SK-N-SH treated with all-trans-retinoic acid at 6 μM for 48 hours (cell line): ENCODE results near the gene LIMK2.
A peak's percentile ranks its signal among the peaks of the same experiment; 100 is the strongest.

Experiments
- ATAC-seq: fragments of 200-7000 bp; cut with Tn5 transposase; 3 replicates; pipeline ENCODE4 v1.9.1; 2020; ENCODE audit warnings: mild to moderate bottlenecking, moderate library complexity
- ARNTL ChIP-seq: fragments of 450-650 bp; formaldehyde crosslinking; IDR thresholded peaks from 2 replicates; pipeline ENCODE4 v1.5.0; 2020; ENCODE audit warnings: low read depth, mild to moderate bottlenecking, moderate library complexity, borderline replicate concordance
- BACH2 ChIP-seq: fragments of 250-450 bp; sonication (Bioruptor Pico); IDR thresholded peaks from 2 replicates; pipeline ENCODE4 v1.9.0; 2021; ENCODE audit warnings: mild to moderate bottlenecking, borderline replicate concordance
- CSRNP3 ChIP-seq: fragments of 250-450 bp; sonication (Bioruptor Pico); IDR thresholded peaks from 2 replicates; pipeline ENCODE4 v1.5.1; 2021; ENCODE audit warnings: mild to moderate bottlenecking, moderate library complexity
- GLIS3 ChIP-seq: fragments of 250-450 bp; sonication (Bioruptor Pico); IDR thresholded peaks from 2 replicates; pipeline ENCODE4 v1.5.0; 2020; ENCODE audit warnings: mild to moderate bottlenecking, moderate library complexity
- ISL1 ChIP-seq: fragments of 250-450 bp; sonication (Bioruptor Pico); IDR thresholded peaks from 2 replicates; pipeline ENCODE4 v2.1.2; 2022; ENCODE audit warnings: mild to moderate bottlenecking, moderate library complexity
- OSR1 ChIP-seq: fragments of 250-450 bp; sonication (Bioruptor Pico); IDR thresholded peaks from 2 replicates; pipeline ENCODE4 v1.8.0; 2022; ENCODE audit warnings: moderate library complexity, mild to moderate bottlenecking, inconsistent platforms
- PATZ1 ChIP-seq: fragments of 250-450 bp; sonication (Bioruptor Pico); IDR thresholded peaks from 2 replicates; pipeline ENCODE4 v1.8.0; 2020; ENCODE audit warnings: mild to moderate bottlenecking, moderate library complexity, borderline replicate concordance
- POU6F1 ChIP-seq: fragments of 250-450 bp; sonication (Bioruptor Pico); IDR thresholded peaks from 2 replicates; pipeline ENCODE4 v1.8.0; 2021; ENCODE audit warnings: low read depth, mild to moderate bottlenecking, moderate library complexity, borderline replicate concordance
- PPARA ChIP-seq: fragments of 250-450 bp; sonication (Bioruptor Pico); IDR thresholded peaks from 2 replicates; pipeline ENCODE4 v1.5.0; 2020; ENCODE audit warnings: mild to moderate bottlenecking, borderline replicate concordance
- RARB ChIP-seq: fragments of 250-450 bp; sonication (Bioruptor Pico); IDR thresholded peaks from 2 replicates; pipeline ENCODE4 v1.8.0; 2021; ENCODE audit warnings: mild to moderate bottlenecking, moderate library complexity
- SNAI2 ChIP-seq: fragments of 250-450 bp; sonication (Bioruptor Pico); IDR thresholded peaks from 2 replicates; pipeline ENCODE4 v1.5.0; 2020; ENCODE audit warnings: mild to moderate bottlenecking, moderate library complexity
- TCF4 ChIP-seq: fragments of 250-450 bp; sonication (Bioruptor Pico); IDR thresholded peaks from 2 replicates; pipeline ENCODE4 v1.8.0; 2021; ENCODE audit warnings: mild to moderate bottlenecking, moderate library complexity, borderline replicate concordance
- TOX ChIP-seq: fragments of 250-450 bp; sonication (Bioruptor Pico); IDR thresholded peaks from 2 replicates; pipeline ENCODE4 v1.8.0; 2021; ENCODE audit warnings: mild to moderate bottlenecking, moderate library complexity, borderline replicate concordance
- TSHZ2 ChIP-seq: fragments of 250-450 bp; sonication (Bioruptor Pico); IDR thresholded peaks from 2 replicates; pipeline ENCODE4 v1.5.0; 2020; ENCODE audit warnings: mild to moderate bottlenecking, moderate library complexity
- ZC3H10 ChIP-seq: fragments of 250-450 bp; sonication (Bioruptor Pico); IDR thresholded peaks from 2 replicates; pipeline ENCODE4 v1.5.1; 2021; ENCODE audit warnings: mild to moderate bottlenecking, moderate library complexity
- ZFP3 ChIP-seq: fragments of 250-450 bp; sonication (Bioruptor Pico); IDR thresholded peaks from 2 replicates; pipeline ENCODE4 v1.5.0; 2020; ENCODE audit warnings: mild to moderate bottlenecking, moderate library complexity
- ZNF565 ChIP-seq: fragments of 450-650 bp; formaldehyde crosslinking; conservative IDR thresholded peaks from 2 replicates; pipeline ENCODE4 v1.5.0; 2020; ENCODE audit warnings: low read depth, mild to moderate bottlenecking, moderate library complexity
- ZNF8 ChIP-seq: fragments of 450-650 bp; formaldehyde crosslinking; IDR thresholded peaks from 2 replicates; pipeline ENCODE4 v1.5.0; 2020; ENCODE audit warnings: mild to moderate bottlenecking, moderate library complexity

LIMK2 gene

GRCh38 chr22:31173386-31174145, 38.5 kb upstream of the LIMK2 start:
- ATAC-seq = peak; percentile 75
- TF ChIP-seq ZNF565 (no peak), ZC3H10 (no peak), ZFP3 (CRISPR knock-in tag) (no peak), ARNTL (CRISPR knock-in tag) (no peak), PPARA (no peak), ISL1 (no peak), TSHZ2 (CRISPR knock-in tag) (no peak), BACH2 (CRISPR knock-in tag) (no peak)

GRCh38 chr22:31176923-31177322, 35.2 kb upstream of the LIMK2 start:
- TF ChIP-seq ZNF565 (no peak), ZC3H10 (no peak), BACH2 (CRISPR knock-in tag) (no peak), OSR1 (CRISPR knock-in tag) (no peak), RARB (no peak), PATZ1 (CRISPR knock-in tag) (no peak), ISL1 (no peak), GLIS3 (no peak)
- TF ChIP-seq, all 23 proteins: peak for 0
- ATAC-seq = no peak

- TF ChIP-seq TCF4 (no peak), ISL1 (peak; percentile 35), RARB (no peak), ZC3H10 (no peak)
- peak; percentile 88 for ATAC-seq
These were observed 34.5 kb upstream of the LIMK2 start for GRCh38 chr22:31177420-31178162.

GRCh38 chr22:31178859-31179258, 33.2 kb upstream of the LIMK2 start:
- TF ChIP-seq ARNTL (CRISPR knock-in tag) (no peak), POU6F1 (CRISPR knock-in tag) (no peak), GLIS3 (no peak), ZC3H10 (no peak), ZNF8 (CRISPR knock-in tag) (no peak), OSR1 (CRISPR knock-in tag) (no peak), SNAI2 (CRISPR knock-in tag) (no peak), PATZ1 (CRISPR knock-in tag) (no peak), ISL1 (no peak), RARB (no peak), ZNF565 (no peak), TOX (CRISPR knock-in tag) (no peak), CSRNP3 (CRISPR knock-in tag) (no peak), TSHZ2 (CRISPR knock-in tag) (no peak), TCF4 (no peak)

More at GRCh38 chr22:31178859-31179258, 33.2 kb upstream of the LIMK2 start:
- ATAC-seq = no peak
